OCI-LY7 (cell line): ENCODE results near the gene SEZ6L.

Experiments
- EZH2phosphoT487 ChIP-seq: fragments of 200-600 bp; sonication (generic); IDR thresholded peaks from 2 replicates; pipeline ENCODE4 v1.6.1; 2018; ENCODE audit warnings: low read depth, borderline replicate concordance, mild to moderate bottlenecking, mixed run types, antibody characterized with exemption, low read length, moderate library complexity, mixed read lengths
- TF ChIP-seq, protein P1 (sequence below): fragments of 200-600 bp; sonication (generic); conservative IDR thresholded peaks from 2 replicates; pipeline ENCODE4 v1.5.1; 2014; ENCODE audit warnings: mild to moderate bottlenecking, antibody characterized with exemption, low read length, moderate library complexity, mixed read lengths

DNA sequence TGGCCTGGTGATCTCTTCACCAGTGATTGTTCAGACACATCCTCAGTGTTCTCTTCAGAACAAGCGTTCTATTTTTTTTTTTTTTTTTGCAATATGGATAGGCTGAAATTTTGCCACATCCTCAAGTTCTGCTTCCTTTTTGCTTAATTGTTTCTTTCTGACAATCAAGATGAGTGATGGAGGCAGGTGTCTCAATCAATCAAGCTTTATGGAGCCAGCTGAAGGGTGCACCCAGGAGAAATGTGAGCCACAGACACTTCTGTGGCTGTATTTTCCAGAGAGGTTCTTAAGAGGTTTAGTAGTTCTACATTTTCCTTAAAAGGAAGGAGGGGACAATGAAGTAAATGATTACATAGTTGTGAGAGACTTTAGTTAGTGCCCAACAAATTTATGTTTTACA is 215.9 kb downstream of the SEZ6L start:
- TF ChIP-seq, protein P1, sequence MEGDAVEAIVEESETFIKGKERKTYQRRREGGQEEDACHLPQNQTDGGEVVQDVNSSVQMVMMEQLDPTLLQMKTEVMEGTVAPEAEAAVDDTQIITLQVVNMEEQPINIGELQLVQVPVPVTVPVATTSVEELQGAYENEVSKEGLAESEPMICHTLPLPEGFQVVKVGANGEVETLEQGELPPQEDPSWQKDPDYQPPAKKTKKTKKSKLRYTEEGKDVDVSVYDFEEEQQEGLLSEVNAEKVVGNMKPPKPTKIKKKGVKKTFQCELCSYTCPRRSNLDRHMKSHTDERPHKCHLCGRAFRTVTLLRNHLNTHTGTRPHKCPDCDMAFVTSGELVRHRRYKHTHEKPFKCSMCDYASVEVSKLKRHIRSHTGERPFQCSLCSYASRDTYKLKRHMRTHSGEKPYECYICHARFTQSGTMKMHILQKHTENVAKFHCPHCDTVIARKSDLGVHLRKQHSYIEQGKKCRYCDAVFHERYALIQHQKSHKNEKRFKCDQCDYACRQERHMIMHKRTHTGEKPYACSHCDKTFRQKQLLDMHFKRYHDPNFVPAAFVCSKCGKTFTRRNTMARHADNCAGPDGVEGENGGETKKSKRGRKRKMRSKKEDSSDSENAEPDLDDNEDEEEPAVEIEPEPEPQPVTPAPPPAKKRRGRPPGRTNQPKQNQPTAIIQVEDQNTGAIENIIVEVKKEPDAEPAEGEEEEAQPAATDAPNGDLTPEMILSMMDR, result no peak
- no peak for TF ChIP-seq EZH2phosphoT487
